Activated CD4-positive, alpha-beta T cell treated with anti-CD3 and anti-CD28 coated beads for 24 hours (primary cell): ENCODE measurements around the gene WDR44.
A peak's percentile ranks its signal among the peaks of the same experiment; 100 is the strongest.
"Not testable (repeated sequence)": the region's sequence is repeated elsewhere in the genome, so short reads cannot be mapped to it uniquely, and the experiment has no call there.

Experiments used
- DNase-seq, 2 donors: peaks; one replicate each; pipeline ENCODE4 v3.0.0-alpha.2; 2020; ENCODE audit warnings: low read depth in 2 of 2

Gene WDR44

DNA sequence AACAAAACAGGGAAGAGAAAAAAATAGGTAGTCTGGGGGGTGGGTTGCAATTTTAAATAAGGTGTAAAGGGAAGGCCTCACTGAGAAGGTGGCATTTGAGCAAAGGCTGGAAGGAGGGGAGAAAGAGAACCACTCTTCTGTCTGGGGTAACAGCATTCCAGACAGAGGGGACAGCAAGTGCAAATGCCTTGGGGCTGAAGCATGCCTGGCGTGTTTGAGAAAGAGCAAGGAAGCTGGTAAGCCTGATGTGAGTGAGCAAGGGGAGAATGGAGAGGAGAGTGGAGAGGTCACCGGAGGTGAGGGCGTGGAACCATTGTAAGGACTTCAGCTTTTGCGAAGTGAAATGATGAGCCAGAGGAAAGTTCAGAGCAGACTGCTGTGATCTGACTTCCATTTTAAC, 130.0 kb downstream of the WDR44 start:
- no peak for DNase-seq

DNA sequence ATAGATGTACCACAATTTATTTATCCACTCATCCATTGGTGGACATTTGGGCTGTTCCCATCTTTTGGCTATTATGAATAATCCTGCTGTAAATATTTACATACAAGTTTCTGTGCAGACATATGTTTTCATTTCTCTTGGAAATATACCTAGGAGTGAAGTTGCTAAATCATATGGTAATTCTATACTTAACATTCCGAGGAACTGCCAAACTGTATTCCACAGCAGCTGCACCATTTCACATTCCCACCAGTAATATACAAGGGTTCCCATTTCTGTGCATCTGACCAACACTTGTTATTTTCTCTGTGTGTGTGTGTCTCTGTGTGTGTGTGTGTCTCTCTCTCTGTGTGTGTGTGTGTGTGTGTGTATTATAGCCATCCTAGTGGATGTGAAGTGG, 134.3 kb downstream of the WDR44 start:
- no peak for DNase-seq

GRCh38 chrX:118482384-118482783, 136.5 kb downstream of the WDR44 start:
- not testable (repeated sequence) for DNase-seq

DNA sequence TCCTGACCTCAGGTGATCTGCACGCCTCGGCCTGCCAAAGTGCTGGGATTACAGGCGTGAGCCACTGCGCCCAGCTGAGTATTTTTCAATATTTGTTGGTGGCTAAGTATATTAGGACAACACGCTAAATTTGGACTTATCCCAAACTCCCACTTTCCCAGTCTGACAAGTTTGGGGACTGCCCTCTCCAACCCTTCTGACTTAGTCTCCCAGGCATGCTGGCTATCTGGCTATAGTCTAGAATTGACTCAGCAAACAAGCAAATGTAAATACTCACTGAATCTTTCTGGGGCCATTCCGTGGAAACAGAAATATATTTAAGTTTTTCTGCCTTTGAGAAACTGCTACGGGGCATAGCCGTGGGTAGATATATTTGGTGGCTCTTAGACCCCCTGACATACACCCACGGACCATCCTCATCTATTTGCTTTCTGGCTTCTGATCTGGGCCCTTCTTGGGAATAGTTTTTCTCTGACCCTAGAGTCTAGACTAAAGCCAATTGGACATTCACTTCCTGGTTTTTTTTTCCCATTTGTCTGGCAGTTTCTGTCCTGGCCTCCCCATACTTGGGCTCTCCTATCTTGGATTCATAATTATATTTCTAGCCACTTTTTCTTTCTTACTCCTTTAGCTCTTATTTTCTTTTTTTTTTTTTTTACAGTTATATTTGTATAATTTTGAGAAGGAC, 138.5 kb downstream of the WDR44 start:
- no peak for DNase-seq

GRCh38 chrX:118486693-118487092, 140.8 kb downstream of the WDR44 start:
- not testable (repeated sequence) for DNase-seq

- no peak for DNase-seq
Measured at GRCh38 chrX:118493016-118493415, 147.1 kb downstream of the WDR44 start.

DNA sequence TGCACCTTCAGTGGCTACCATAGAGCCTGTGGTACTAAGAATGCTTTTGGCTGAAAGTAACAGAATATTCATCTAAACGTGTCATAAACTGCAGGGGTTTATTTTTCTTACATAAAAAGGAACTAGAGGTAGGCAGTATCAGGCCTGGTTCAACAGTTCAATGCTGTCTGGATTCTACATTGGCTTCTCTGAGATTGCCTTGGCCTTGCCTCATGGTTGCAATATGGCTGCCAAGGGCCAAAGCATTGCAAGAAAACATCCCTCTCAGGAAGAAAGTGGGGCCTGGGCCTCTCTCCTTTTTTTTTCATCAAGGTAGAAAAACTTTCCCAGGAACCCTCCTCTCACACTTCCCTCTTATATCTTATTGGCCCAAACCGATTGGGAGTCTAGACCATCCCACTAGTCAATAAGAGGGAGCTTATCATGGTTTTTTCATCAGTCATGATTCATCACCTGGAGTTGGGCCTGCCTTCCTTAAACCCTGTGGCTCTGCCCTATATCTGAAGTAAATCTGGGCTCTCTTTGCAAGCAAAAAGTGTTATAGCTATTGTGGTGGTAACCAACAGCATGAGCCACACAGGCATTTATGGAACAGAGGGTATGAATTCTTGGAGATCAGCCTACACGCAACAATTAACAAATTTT, 147.9 kb downstream of the WDR44 start:
- no peak for DNase-seq

DNA sequence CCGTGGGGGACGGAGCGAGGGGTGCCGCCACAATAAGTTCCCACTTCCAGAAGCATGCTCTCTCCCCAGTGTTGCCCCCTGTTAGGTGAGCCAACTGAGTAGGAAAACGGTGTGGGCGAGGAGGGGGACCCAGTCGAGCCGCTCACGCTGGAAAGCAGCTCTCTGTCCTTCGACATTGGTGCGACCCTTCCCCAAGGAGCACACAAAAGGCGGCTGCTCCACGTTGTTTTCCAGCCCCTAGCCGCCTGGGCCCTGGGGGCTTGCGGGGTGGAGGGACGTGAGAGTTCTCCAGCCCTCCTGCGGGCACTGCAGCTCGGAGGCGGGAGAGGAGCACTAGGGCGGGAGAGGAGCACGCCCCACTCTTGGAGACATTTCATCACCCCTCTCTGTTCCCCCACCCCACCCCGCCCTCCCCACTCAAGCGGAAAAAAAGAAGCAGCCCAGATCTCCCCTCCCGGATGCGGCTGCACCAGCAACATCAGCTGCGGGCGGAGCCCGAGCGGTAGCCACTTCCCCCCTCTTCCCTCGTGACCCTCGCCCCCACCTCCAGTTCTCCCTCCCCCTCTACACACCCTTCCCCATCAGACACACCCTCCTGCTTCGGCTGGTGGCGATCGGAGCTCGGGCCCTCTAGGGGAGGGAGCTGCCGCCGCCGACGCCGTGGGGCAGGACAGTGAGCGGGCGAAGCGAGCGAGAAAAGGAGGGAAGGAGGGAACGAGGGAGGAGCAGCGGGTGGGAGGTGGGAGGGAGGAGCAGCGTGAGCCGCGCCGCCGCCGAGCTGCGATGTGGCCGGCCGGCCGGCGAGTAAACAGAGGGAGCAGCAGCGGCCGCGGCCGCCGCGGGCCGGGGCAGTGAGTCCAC, 149.4 kb downstream of the WDR44 start, which contains the start of gene DOCK11:
TSS of gene DOCK11 (plus strand) at position 755 of the 861 bp plus-strand sequence. CDS start 157 bp downstream, outside the sequence.
- DNase-seq, result peak; percentile 51 to 64

GRCh38 chrX:118495958-118496762, 150.3 kb downstream of the WDR44 start:
- peak; percentile 38 to 44 for DNase-seq

GRCh38 chrX:118496763-118497079, 150.8 kb downstream of the WDR44 start:
- DNase-seq, result no peak

- no peak for DNase-seq
Measured at GRCh38 chrX:118497180-118497818, 151.4 kb downstream of the WDR44 start.

GRCh38 chrX:118498351-118498750, 152.4 kb downstream of the WDR44 start:
- DNase-seq, result no peak

GRCh38 chrX:118498755-118499154, 152.8 kb downstream of the WDR44 start:
- no peak for DNase-seq

DNA sequence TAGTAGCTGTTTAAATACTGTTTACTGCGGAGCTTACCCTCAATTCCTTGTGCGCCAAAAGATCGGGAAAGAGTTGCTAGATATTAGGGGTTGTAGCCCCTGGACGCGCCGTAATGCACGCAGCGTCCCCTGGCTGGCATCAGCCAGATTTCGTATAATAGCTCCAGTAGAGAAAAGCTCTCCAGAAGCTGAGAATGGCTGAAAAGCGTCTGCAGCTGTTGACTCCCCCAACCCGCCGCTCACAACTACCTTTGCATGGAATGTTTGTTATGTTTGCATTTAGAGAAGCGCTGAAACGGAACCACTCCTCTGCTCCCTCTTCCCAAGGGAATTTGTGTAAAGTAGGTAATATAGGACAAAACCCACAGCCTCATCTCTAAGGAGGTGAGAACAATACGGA, 153.4 kb downstream of the WDR44 start:
- no peak for DNase-seq
